Ishikawa (cell line): ENCODE measurements around the gene COG2.

Experiments
- FOXM1 ChIP-seq: IDR thresholded peaks from 2 replicates; pipeline ENCODE4 v1.6.1; 2012; ENCODE audit warnings: low read depth, borderline replicate concordance
- TAF1 ChIP-seq: IDR thresholded peaks from 2 replicates; pipeline ENCODE4 v1.6.1; 2012; ENCODE audit warnings: low read depth, mild to moderate bottlenecking
- YY1 ChIP-seq: IDR thresholded peaks from 2 replicates; pipeline ENCODE4 v1.6.1; 2012; ENCODE audit warnings: low read depth

- TF ChIP-seq FOXM1 (no peak), YY1 (no peak), TAF1 (no peak)
These were observed 5.6 kb upstream of the COG2 start for GRCh38 chr1:230636575-230637148.
